GM23248 (cell line): Measurements from ENCODE around the gene COL1A2. TPM values are rescaled to one million over a fixed set of nuclear protein-coding genes. Genes with fewer than 3 reads are reported as not detected.
A peak's percentile ranks its signal among the peaks of the same experiment; 100 is the strongest.

ENCODE experiments used
- DNase-seq: peaks from one replicate; pipeline ENCODE4 v3.0.0-alpha.2; 2015
- H2AFZ ChIP-seq: fragments of 200-600 bp; sonication (generic); 2 replicates; pipeline ENCODE4 v1.6.1; 2016; ENCODE audit warnings: antibody characterized with exemption
- H3F3A ChIP-seq: fragments of 200-600 bp; sonication (generic); 2 replicates; pipeline ENCODE4 v1.6.1; 2016; ENCODE audit warnings: mild to moderate bottlenecking, antibody characterized with exemption, mixed run types; ENCODE audit not compliant: insufficient read depth
- H3K27ac ChIP-seq: fragments of 200-600 bp; sonication (generic); 2 replicates; pipeline ENCODE4 v1.5.1; 2016; ENCODE audit warnings: mild to moderate bottlenecking
- H3K27me3 ChIP-seq: fragments of 200-600 bp; sonication (generic); replicated peaks from 2 replicates; pipeline ENCODE4 v1.6.1; 2016; ENCODE audit warnings: mild to moderate bottlenecking; ENCODE audit not compliant: insufficient read depth
- H3K36me3 ChIP-seq: fragments of 200-600 bp; sonication (generic); 2 replicates; pipeline ENCODE4 v1.6.1; 2016; ENCODE audit warnings: low read depth, mild to moderate bottlenecking
- H3K4me1 ChIP-seq: fragments of 200-600 bp; sonication (generic); 2 replicates; pipeline ENCODE4 v1.6.1; 2016; ENCODE audit warnings: mild to moderate bottlenecking; ENCODE audit not compliant: insufficient read depth
- H3K4me2 ChIP-seq: fragments of 200-600 bp; sonication (generic); one replicate; pipeline ENCODE4 v1.6.1; 2016; ENCODE audit warnings: mild to moderate bottlenecking; ENCODE audit not compliant: unreplicated experiment
- H3K4me3 ChIP-seq: fragments of 200-600 bp; sonication (generic); 2 replicates; pipeline ENCODE4 v1.5.1; 2016; ENCODE audit warnings: mild to moderate bottlenecking
- H3K79me2 ChIP-seq: fragments of 200-600 bp; sonication (generic); 2 replicates; pipeline ENCODE4 v1.6.1; 2016; ENCODE audit warnings: mild to moderate bottlenecking; ENCODE audit not compliant: insufficient read depth
- H3K9ac ChIP-seq: fragments of 200-600 bp; sonication (generic); 2 replicates; pipeline ENCODE4 v1.6.1; 2016; ENCODE audit warnings: mild to moderate bottlenecking
- H3K9me2 ChIP-seq: fragments of 200-600 bp; sonication (generic); 2 replicates; pipeline ENCODE4 v1.6.1; 2016; ENCODE audit warnings: mixed run types, mild to moderate bottlenecking, moderate library complexity; ENCODE audit not compliant: insufficient read depth
- H3K9me3 ChIP-seq: fragments of 200-600 bp; sonication (generic); one replicate; pipeline ENCODE4 v1.6.1; 2017; ENCODE audit warnings: low read depth
- H4K20me1 ChIP-seq: fragments of 200-600 bp; sonication (generic); 2 replicates; pipeline ENCODE4 v1.6.0; 2016; ENCODE audit not compliant: insufficient read depth
- EZH2 ChIP-seq: fragments of 200-600 bp; sonication (generic); IDR thresholded peaks from 2 replicates; pipeline ENCODE4 v1.6.1; 2018; ENCODE audit warnings: antibody characterized with exemption, mild to moderate bottlenecking; ENCODE audit not compliant: insufficient read depth, poor library complexity, severe bottlenecking
- EZH2phosphoT487 ChIP-seq: fragments of 200-600 bp; sonication (generic); IDR thresholded peaks from 2 replicates; pipeline ENCODE4 v1.6.1; 2018; ENCODE audit warnings: antibody characterized with exemption, moderate library complexity, mild to moderate bottlenecking, low read depth; ENCODE audit not compliant: insufficient read depth
- WGBS, 2 experiments: methylation state at CpG; one replicate each; pipeline ENCODE4 v1.1.6; 2015 to 2017; ENCODE audit warnings: low lambda C conversion rate in 2 of 2, low coverage in 1 of 2; ENCODE audit errors: missing lambda C conversion rate in 2 of 2; 5-methylcytosine and 5-hydroxymethylcytosine counted together
- in situ Hi-C: fragments of 300-500 bp; cut with MboI; formaldehyde crosslinking; loops from 2 replicates; pipeline ENCODE4 v1.15.0; 2020
- polyA plus RNA-seq: library from polyadenylated mRNA; unstranded; fragments of >200 nt; fragmentation: Nextera tagmentation; extraction: Ambion mirVana; gene quantifications from 2 replicates; pipeline ENCODE4 v1.2.1, GENCODE V29; 2016
- total RNA-seq: library from RNA; depleted of rRNA; stranded (reverse); fragments of >200 nt; shearing (Covaris generic); gene quantifications from 2 replicates; pipeline ENCODE4 v1.2.3, GENCODE V29; 2014

The COL1A2 gene
- total and polyA plus RNA-seq, 2 experiments from 2014 or later, result 9,779 to 11,288 TPM

DNA sequence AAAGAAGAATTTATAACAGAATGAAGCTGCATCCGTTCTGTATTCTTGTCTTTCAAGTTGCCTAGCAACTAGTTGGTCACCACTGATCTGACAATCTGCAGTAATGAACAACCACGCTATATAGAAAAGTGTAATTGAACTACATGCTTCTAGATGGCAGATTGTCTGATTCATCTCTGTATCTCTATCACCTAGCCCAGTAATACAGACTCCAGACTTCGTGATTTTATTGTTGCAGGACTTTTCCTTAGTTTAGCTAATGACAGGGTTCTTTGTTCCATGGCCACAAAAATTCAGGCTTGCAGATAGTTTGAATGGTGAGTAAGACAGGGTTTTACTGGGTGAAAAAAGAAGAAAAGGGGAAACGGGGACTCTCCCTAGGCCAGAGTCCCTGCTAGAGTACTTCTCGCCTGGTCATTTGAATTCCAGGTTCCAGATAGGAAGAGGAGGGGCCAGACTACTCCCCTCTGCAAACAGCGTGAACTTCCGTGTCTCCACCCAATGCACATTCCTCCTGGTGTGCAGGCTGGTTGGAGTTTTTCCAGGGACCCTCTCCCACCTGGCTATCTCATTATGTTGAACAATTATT lies 45.9 kb downstream of the COL1A2 start:
- Histone ChIP-seq H3K79me2 (no peaks in the 10 kb centered on the region), H3K4me2 (peak overlapping the region; percentile 12), H3K36me3 (no peaks in the 10 kb centered on the region), H3K27ac (no peak overlapping the region), H3K9ac (no peak overlapping the region), H3K27me3 (no peaks in the 10 kb centered on the region), H2AFZ (no peak overlapping the region), H3K9me2 (no peaks in the 10 kb centered on the region), H3F3A (peaks cover 24% of the 10 kb centered on the region), H3K4me3 (no peak overlapping the region), H3K9me3 (no peaks in the 10 kb centered on the region), H4K20me1 (no peaks in the 10 kb centered on the region), H3K4me1 (peaks cover 19% of the 10 kb centered on the region)
- DNase-seq, result peak; percentile 30
- in situ Hi-C loops, result no loop called here
- TF ChIP-seq EZH2phosphoT487 (no peak), EZH2 (no peak)
- WGBS, 2 experiments, result 57 to 64% methylated on average over 7 of the region's 7 CpGs

GRCh38 chr7:94441138-94441537 lies 46.4 kb downstream of the COL1A2 start:
- 64 to 68% methylated on average over 3 of the region's 3 CpGs for WGBS, 2 experiments
- in situ Hi-C loops, result no loop called here
- Histone ChIP-seq H3K9ac (no peak overlapping the region), H3K79me2 (no peaks in the 10 kb centered on the region), H3K4me3 (no peak overlapping the region), H3K9me3 (no peaks in the 10 kb centered on the region), H4K20me1 (no peaks in the 10 kb centered on the region), H3F3A (peaks cover 21% of the 10 kb centered on the region; the same call in 1 of the 2 replicates), H3K4me2 (no peak overlapping the region), H3K9me2 (no peaks in the 10 kb centered on the region), H3K4me1 (peaks cover 19% of the 10 kb centered on the region), H3K36me3 (no peaks in the 10 kb centered on the region), H3K27ac (no peak overlapping the region), H3K27me3 (no peaks in the 10 kb centered on the region), H2AFZ (no peak overlapping the region)
- TF ChIP-seq EZH2 (no peak), EZH2phosphoT487 (no peak)
- DNase-seq, result no peak

DNA sequence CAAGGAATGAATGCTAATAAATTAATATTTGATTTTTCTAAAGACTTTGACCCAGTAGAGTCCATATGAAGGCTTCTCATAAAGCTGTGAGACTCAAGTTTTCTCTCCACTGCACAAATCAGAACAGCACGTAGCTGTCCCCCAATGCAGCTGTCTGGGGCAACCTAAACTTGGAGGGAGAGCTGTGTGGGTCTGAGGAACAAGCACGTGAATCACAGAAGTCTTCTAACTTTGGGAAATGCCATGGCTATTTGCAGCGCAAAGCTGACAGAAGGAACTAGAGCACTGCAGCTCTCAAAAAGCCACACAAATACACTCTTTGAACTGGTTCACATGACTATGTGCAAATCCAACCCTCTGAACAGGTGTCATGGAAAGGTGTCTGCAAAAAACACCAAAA lies 47.9 kb downstream of the COL1A2 start:
- no peak for TF ChIP-seq EZH2phosphoT487
- no peak for TF ChIP-seq EZH2
- in situ Hi-C loops, result no loop called here
- no peaks in the 10 kb centered on the region for H3K79me2 ChIP-seq
- no peak overlapping the region for H3K4me2 ChIP-seq
- no peaks in the 10 kb centered on the region for H3K27me3 ChIP-seq
- no peaks in the 10 kb centered on the region for H3K9me2 ChIP-seq
- no peak overlapping the region for H3K27ac ChIP-seq
- no peak overlapping the region for H3K4me3 ChIP-seq
- no peak for DNase-seq
- no peaks in the 10 kb centered on the region for H3K9me3 ChIP-seq
- peaks cover 21% of the 10 kb centered on the region; the same call in 1 of the 2 replicates for H3F3A ChIP-seq
- WGBS, 2 experiments, result 59 to 66% methylated on average over 3 of the region's 3 CpGs
- no peak overlapping the region for H3K9ac ChIP-seq
- no peaks in the 10 kb centered on the region for H3K36me3 ChIP-seq
- H3K4me1 ChIP-seq, result peaks cover 19% of the 10 kb centered on the region
- no peak overlapping the region for H2AFZ ChIP-seq
- H4K20me1 ChIP-seq, result no peaks in the 10 kb centered on the region

DNA sequence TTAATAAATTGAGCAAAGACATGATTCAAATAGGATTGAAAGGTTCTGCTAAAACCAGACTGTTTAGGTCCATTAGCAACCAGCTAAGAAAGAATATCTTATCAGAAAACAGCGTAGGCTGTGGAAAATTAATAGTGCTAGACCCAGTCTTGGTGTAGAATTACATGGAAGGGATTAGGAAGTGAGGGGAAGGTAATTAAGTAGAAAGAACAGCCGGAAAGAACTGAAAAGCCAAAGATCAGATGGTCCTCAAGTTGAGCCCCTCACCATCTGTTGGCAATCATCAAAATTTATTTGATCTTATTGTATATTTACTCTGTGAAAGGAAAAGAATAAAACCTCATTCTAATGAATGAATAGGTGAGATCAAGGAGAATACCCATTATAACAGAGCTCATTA lies 50.1 kb downstream of the COL1A2 start:
- in situ Hi-C loops, result no loop called here
- Histone ChIP-seq H3K79me2 (no peaks in the 10 kb centered on the region), H3K27ac (no peak overlapping the region), H4K20me1 (no peaks in the 10 kb centered on the region), H3K27me3 (no peaks in the 10 kb centered on the region), H3K9me2 (no peaks in the 10 kb centered on the region), H3K36me3 (no peaks in the 10 kb centered on the region), H3K9ac (no peak overlapping the region), H3K4me1 (peaks cover 11% of the 10 kb centered on the region), H3K4me3 (no peak overlapping the region), H3K4me2 (no peak overlapping the region), H3F3A (peaks cover 8% of the 10 kb centered on the region; the same call in 1 of the 2 replicates), H2AFZ (no peak overlapping the region), H3K9me3 (no peaks in the 10 kb centered on the region)
- WGBS, 2 experiments, result 64 to 76% methylated on average over 2 of the region's 2 CpGs
- no peak for TF ChIP-seq EZH2
- DNase-seq, result no peak

DNA sequence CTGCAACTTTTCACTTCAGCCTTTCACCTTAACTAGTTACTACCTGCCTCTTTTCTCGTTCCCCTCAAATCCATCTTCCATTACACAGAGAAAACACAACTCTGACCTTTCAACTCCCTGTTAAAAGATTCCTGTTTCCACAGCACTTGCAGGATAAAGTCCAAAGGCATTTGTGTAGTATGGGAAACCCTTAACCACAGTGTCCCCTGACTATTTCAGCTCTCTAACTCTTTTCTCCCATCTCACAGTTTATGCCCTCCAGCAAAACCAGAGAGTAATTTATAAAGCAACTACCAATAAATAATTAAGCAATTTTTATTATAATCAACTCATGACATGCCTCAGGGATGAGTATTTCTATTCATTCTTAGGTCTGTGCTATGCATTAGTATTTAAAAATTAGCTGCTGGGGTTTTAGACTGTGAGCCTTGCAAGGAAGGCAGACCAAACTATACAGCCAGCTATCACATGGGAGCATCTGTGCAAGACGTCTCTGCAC lies 51.0 kb downstream of the COL1A2 start:
- H3K36me3 ChIP-seq, result no peaks in the 10 kb centered on the region
- no peak overlapping the region for H3K4me3 ChIP-seq
- H3K9me2 ChIP-seq, result no peaks in the 10 kb centered on the region
- no peak overlapping the region for H3K27ac ChIP-seq
- H2AFZ ChIP-seq, result no peak overlapping the region
- in situ Hi-C loops, result no loop called here
- 59 to 78% methylated on average over 2 of the region's 2 CpGs for WGBS, 2 experiments
- peaks cover 1% of the 10 kb centered on the region for H3K4me1 ChIP-seq
- TF ChIP-seq EZH2 (no peak), EZH2phosphoT487 (no peak)
- no peaks in the 10 kb centered on the region for H3K79me2 ChIP-seq
- no peaks in the 10 kb centered on the region for H3K27me3 ChIP-seq
- no peaks in the 10 kb centered on the region for H4K20me1 ChIP-seq
- H3K9me3 ChIP-seq, result no peaks in the 10 kb centered on the region
- H3F3A ChIP-seq, result no peaks in the 10 kb centered on the region
- H3K4me2 ChIP-seq, result no peak overlapping the region
- no peak overlapping the region for H3K9ac ChIP-seq
- DNase-seq, result no peak
